Activated T-cell treated with anti-CD3 and anti-CD28 coated beads, Interleukin-2, amount 50 U/mL, for 24 hours (primary cell): ENCODE results near the gene GRM8.

Experiments
- DNase-seq: peaks from one replicate; pipeline ENCODE4 v3.0.0-alpha.2; 2020
- H3K27ac Mint-ChIP-seq: 2 replicates; pipeline ENCODE4 v1.8.0; 2020; ENCODE audit warnings: mild to moderate bottlenecking, mixed read lengths
- H3K27me3 Mint-ChIP-seq: 2 replicates; pipeline ENCODE4 v1.8.0; 2020; ENCODE audit warnings: mixed read lengths
- H3K36me3 Mint-ChIP-seq: 2 replicates; pipeline ENCODE4 v1.8.0; 2020; ENCODE audit warnings: low read depth, mixed read lengths
- H3K4me1 Mint-ChIP-seq: 2 replicates; pipeline ENCODE4 v1.8.0; 2020; ENCODE audit warnings: low read depth, mixed read lengths
- H3K4me3 Mint-ChIP-seq: 2 replicates; pipeline ENCODE4 v1.8.0; 2020; ENCODE audit warnings: mild to moderate bottlenecking, moderate library complexity, mixed read lengths
- H3K9me3 Mint-ChIP-seq: 2 replicates; pipeline ENCODE4 v1.8.0; 2020; ENCODE audit warnings: mixed read lengths

GRM8 gene

GRCh38 chr7:126449611-126450268 lies 803.0 kb downstream of the GRM8 start:
- Mint-ChIP-seq H3K9me3 (peaks cover 6% of the 10 kb centered on the region), H3K27me3 (no peaks in the 10 kb centered on the region), H3K27ac (no peak overlapping the region), H3K4me1 (no peaks in the 10 kb centered on the region), H3K36me3 (no peaks in the 10 kb centered on the region), H3K4me3 (no peak overlapping the region)
- no peak for DNase-seq

DNA sequence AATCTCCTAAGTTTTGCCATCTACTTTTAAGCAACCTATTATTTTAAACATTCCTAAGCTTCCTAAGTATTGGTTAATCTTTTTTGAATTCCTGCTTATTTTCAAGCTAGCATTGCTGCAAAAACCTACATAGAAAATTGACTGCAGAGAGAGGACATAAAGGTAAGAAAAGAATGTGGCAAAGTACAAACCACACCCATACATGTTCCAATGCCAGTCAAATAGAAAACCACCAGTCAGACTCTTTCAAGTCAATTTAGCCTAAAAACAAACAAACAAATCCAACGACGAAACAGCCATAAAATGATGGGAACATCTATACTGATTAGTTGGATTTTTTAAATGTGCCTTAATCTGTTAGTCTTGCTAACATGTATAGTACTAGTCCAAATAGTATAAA lies 804.8 kb downstream of the GRM8 start:
- no peaks in the 10 kb centered on the region for H3K4me1 Mint-ChIP-seq
- no peak for DNase-seq
- peaks cover 6% of the 10 kb centered on the region for H3K9me3 Mint-ChIP-seq
- no peak overlapping the region for H3K4me3 Mint-ChIP-seq
- H3K27ac Mint-ChIP-seq, result no peak overlapping the region
- no peaks in the 10 kb centered on the region for H3K36me3 Mint-ChIP-seq
- no peaks in the 10 kb centered on the region for H3K27me3 Mint-ChIP-seq

- no peak overlapping the region for H3K4me3 Mint-ChIP-seq
- H3K27me3 Mint-ChIP-seq, result no peaks in the 10 kb centered on the region
- H3K27ac Mint-ChIP-seq, result no peak overlapping the region
- no peaks in the 10 kb centered on the region for H3K36me3 Mint-ChIP-seq
- H3K9me3 Mint-ChIP-seq, result no peaks in the 10 kb centered on the region
- no peak for DNase-seq
- H3K4me1 Mint-ChIP-seq, result no peaks in the 10 kb centered on the region
Measured at GRCh38 chr7:126445991-126446390, 806.8 kb downstream of the GRM8 start.

DNA sequence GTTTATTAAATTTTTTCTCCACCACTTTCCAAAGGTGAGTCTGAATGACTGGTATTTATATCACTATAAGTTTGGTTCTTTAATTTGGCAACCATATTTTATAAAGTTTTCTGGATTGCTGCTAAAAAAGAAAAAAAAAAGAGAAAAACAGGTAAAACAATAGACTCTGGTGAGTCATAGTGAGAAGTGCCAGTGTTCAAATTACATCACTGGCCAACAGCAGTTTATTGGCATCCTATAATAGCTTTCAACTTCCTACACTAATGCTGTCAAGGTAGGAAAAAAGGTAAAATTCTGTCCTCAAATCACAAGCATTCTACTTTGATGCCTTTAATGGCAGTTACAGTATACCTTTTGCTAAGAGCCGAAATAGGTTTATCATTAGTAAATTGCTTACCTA lies 808.8 kb downstream of the GRM8 start:
- Mint-ChIP-seq H3K36me3 (no peaks in the 10 kb centered on the region), H3K4me1 (no peaks in the 10 kb centered on the region), H3K27ac (no peak overlapping the region), H3K9me3 (no peaks in the 10 kb centered on the region), H3K27me3 (no peaks in the 10 kb centered on the region), H3K4me3 (no peak overlapping the region)
- DNase-seq, result no peak

DNA sequence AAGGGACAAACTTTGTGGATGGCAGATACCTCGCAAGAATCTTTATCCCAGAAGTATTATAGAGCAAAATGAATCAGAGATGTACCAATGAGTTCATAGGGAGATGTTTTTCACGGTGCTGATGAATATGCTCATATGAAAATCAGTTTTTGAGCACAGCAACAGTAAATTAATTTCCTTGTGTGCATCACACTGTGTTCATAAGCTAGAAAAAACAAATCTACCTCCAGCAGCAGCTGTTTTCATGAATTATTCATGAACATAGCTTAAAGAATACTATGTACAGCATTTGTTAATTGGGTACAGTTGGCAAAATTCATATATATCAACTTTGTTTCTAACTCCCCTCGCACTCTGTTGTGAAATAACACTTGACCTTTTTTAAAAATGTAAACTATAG lies 809.8 kb downstream of the GRM8 start:
- no peak for DNase-seq
- H3K4me3 Mint-ChIP-seq, result no peak overlapping the region
- no peaks in the 10 kb centered on the region for H3K36me3 Mint-ChIP-seq
- no peak overlapping the region for H3K27ac Mint-ChIP-seq
- no peaks in the 10 kb centered on the region for H3K27me3 Mint-ChIP-seq
- H3K9me3 Mint-ChIP-seq, result peaks cover 2% of the 10 kb centered on the region
- no peaks in the 10 kb centered on the region for H3K4me1 Mint-ChIP-seq

DNA sequence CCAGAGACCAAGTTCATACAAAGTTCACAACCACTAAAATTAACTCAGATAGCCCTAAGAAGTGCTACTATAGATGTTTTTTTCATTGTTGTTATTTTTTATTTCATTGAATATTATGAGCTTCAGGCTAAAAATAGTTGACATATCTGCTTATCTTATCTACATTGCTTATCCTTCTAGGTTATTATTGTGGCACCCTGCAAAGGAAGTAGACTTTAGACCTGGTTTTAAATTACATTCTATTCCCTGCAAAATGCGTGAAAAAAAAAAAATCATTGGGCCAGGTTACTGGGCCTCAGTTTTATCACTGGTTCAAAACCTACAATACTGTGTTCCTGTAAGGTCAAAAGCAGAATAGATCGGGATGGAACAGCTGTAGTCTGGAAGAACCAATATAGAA lies 811.0 kb downstream of the GRM8 start:
- Mint-ChIP-seq H3K27ac (no peak overlapping the region), H3K4me1 (no peaks in the 10 kb centered on the region), H3K4me3 (no peak overlapping the region), H3K9me3 (peaks cover 2% of the 10 kb centered on the region), H3K27me3 (no peaks in the 10 kb centered on the region), H3K36me3 (no peaks in the 10 kb centered on the region)
- no peak for DNase-seq

GRCh38 chr7:126440542-126440941 lies 812.2 kb downstream of the GRM8 start:
- Mint-ChIP-seq H3K27ac (no peak overlapping the region), H3K9me3 (peaks cover 2% of the 10 kb centered on the region), H3K36me3 (no peaks in the 10 kb centered on the region), H3K27me3 (no peaks in the 10 kb centered on the region), H3K4me3 (no peak overlapping the region), H3K4me1 (no peaks in the 10 kb centered on the region)
- DNase-seq, result no peak

GRCh38 chr7:126436213-126436868 lies 816.4 kb downstream of the GRM8 start:
- no peak for DNase-seq
- Mint-ChIP-seq H3K9me3 (peaks cover 2% of the 10 kb centered on the region), H3K4me3 (no peak overlapping the region), H3K36me3 (no peaks in the 10 kb centered on the region), H3K27ac (no peak overlapping the region), H3K4me1 (no peaks in the 10 kb centered on the region), H3K27me3 (no peaks in the 10 kb centered on the region)

DNA sequence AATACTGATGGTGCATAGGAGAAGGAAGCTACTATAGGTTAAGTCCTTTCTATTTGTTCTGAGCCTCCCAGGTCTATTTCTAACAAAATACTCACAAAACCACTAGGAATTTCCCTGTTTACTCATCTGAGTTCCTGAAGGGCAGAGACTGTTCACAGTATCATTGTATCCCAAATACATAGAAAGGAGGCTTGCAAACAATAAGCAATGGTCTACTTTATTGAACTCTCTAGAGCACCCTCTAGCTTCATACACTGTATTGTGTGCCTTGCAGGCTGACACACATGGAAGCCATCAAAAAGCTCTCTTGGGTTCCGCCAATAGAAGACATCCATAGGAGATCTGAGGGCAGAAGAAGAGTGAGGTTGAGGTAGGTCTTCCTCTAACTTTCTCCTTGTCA lies 826.1 kb downstream of the GRM8 start:
- Mint-ChIP-seq H3K36me3 (no peaks in the 10 kb centered on the region), H3K4me3 (no peak overlapping the region), H3K9me3 (peaks cover 12% of the 10 kb centered on the region), H3K27ac (no peak overlapping the region), H3K4me1 (no peaks in the 10 kb centered on the region), H3K27me3 (no peaks in the 10 kb centered on the region)
- no peak for DNase-seq

DNA sequence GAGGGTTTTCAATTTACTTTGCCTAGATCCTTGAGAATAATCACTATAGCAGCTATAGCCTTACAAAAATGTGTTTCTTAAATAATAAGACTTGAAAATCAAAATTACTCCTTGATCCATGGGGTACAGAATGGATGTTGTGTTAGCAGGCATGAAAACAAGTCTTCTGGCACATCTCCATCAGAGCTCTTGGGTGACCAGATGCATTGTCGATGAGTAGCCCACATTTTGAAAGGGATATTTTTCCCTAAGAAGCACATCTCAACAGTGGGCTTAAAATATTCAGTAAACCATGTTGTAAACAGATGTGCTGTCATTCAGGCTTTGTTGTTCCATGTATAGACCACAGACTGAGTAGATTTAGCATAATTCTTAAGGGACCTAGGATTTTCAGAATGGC lies 827.8 kb downstream of the GRM8 start:
- H3K4me1 Mint-ChIP-seq, result no peaks in the 10 kb centered on the region
- peaks cover 19% of the 10 kb centered on the region for H3K9me3 Mint-ChIP-seq
- no peaks in the 10 kb centered on the region for H3K36me3 Mint-ChIP-seq
- no peaks in the 10 kb centered on the region for H3K27me3 Mint-ChIP-seq
- no peak overlapping the region for H3K27ac Mint-ChIP-seq
- no peak for DNase-seq
- no peak overlapping the region for H3K4me3 Mint-ChIP-seq

DNA sequence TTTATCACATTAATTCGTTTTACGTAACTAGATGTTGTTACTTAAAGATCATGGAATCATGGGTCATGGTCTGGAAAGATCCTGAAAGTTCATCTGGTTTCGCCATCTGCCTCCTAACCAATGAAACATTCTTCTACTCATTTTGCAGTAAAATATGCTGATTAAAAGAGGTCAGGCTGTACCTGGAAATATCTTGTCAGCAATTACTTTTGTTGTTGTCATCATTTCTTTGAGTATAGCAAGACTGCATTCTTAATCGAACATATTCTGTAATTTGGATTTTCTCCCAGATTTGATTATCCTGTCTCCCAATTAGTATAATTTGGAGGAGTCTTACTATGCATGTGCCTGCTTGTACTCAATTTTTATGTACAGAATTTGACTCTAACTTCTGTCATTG lies 833.7 kb downstream of the GRM8 start:
- no peaks in the 10 kb centered on the region for H3K4me1 Mint-ChIP-seq
- H3K4me3 Mint-ChIP-seq, result no peak overlapping the region
- no peak for DNase-seq
- peaks cover 16% of the 10 kb centered on the region for H3K9me3 Mint-ChIP-seq
- H3K27me3 Mint-ChIP-seq, result no peaks in the 10 kb centered on the region
- H3K27ac Mint-ChIP-seq, result no peak overlapping the region
- no peaks in the 10 kb centered on the region for H3K36me3 Mint-ChIP-seq

- H3K27me3 Mint-ChIP-seq, result no peaks in the 10 kb centered on the region
- H3K36me3 Mint-ChIP-seq, result no peaks in the 10 kb centered on the region
- H3K4me3 Mint-ChIP-seq, result no peak overlapping the region
Measured at GRCh38 chr7:126411821-126412383, 840.8 kb downstream of the GRM8 start.

GRCh38 chr7:126411032-126411820 lies 841.5 kb downstream of the GRM8 start:
- H3K4me3 Mint-ChIP-seq, result no peak overlapping the region
- H3K36me3 Mint-ChIP-seq, result no peaks in the 10 kb centered on the region
- no peak for DNase-seq
- H3K4me1 Mint-ChIP-seq, result no peaks in the 10 kb centered on the region
- no peak overlapping the region for H3K27ac Mint-ChIP-seq
- peaks cover 6% of the 10 kb centered on the region for H3K9me3 Mint-ChIP-seq
- H3K27me3 Mint-ChIP-seq, result no peaks in the 10 kb centered on the region

More at GRCh38 chr7:126411821-126412383, 840.8 kb downstream of the GRM8 start:
- Mint-ChIP-seq H3K4me1 (no peaks in the 10 kb centered on the region), H3K9me3 (peaks cover 6% of the 10 kb centered on the region), H3K27ac (no peak overlapping the region)
- DNase-seq, result no peak

DNA sequence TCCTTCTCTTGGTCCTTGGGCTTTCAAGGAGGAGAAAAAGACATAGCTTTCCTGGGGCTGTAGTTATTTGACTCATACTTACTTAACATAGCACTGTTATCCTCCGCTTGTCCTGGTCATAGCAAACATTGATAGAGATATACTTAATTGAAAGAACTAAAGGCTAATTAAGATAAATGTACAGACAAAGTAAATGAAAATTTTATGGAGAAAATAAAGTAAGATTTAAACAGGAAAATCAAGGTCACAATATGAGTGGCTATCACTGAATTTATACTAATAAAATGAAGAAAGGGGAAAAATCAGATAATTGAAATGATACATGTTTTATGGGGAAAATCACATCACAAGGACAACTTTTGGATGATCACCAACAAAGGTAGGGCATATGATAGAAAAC lies 849.7 kb downstream of the GRM8 start:
- Mint-ChIP-seq H3K4me3 (no peak overlapping the region), H3K4me1 (no peaks in the 10 kb centered on the region), H3K9me3 (peaks cover 7% of the 10 kb centered on the region), H3K36me3 (no peaks in the 10 kb centered on the region), H3K27ac (no peak overlapping the region), H3K27me3 (no peaks in the 10 kb centered on the region)
- no peak for DNase-seq

DNA sequence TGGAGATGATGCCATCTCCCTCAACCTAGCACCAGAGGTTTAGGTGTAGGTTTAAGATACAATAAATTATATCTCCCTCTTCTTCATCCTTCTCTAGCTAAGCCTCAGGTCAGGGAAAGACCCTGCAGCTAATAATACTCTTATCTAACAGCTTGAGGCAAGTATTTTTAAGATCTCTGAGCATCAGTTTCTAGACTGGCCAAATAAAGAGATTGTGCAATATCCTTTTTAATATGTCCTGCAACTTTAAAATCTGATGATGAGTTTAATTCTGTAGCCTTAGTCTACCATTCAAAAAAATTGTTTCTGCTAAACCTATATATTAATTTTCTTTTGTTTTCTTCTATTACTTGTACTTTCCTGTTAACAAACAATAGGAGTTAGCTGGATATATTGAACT lies 850.8 kb downstream of the GRM8 start:
- H3K4me3 Mint-ChIP-seq, result no peak overlapping the region
- H3K27me3 Mint-ChIP-seq, result no peaks in the 10 kb centered on the region
- H3K27ac Mint-ChIP-seq, result no peak overlapping the region
- H3K36me3 Mint-ChIP-seq, result no peaks in the 10 kb centered on the region
- H3K4me1 Mint-ChIP-seq, result no peaks in the 10 kb centered on the region
- peaks cover 7% of the 10 kb centered on the region for H3K9me3 Mint-ChIP-seq
- no peak for DNase-seq
